ENCODE data around the gene OOSP1.
"Not testable (repeated sequence)": the region's sequence is repeated elsewhere in the genome, so short reads cannot be mapped to it uniquely, and the experiment has no call there.

Gene OOSP1

DNA sequence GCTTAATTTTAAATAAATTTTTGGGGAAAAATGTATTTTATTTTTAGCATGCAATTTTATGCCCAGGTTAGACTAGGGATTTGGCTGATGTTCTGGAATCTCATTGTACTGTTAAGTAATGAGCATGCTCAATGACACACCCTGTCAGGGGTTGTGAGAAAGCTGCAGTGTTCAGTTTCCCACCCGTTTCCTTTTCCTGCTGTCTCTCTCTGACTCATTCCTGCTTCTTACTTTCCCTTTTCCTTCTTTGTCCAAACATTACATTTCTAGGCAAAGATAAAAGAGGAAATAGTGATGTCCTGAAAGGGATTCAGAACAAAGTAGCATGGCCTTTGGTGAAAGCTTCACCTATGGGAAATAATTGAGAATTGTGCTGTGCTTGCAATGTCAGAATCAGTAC, 36.9 kb upstream of the OOSP1 start:
- DNase-seq (ENCODE audit: low spot score) = no peak
- TF ChIP-seq, protein P1, sequence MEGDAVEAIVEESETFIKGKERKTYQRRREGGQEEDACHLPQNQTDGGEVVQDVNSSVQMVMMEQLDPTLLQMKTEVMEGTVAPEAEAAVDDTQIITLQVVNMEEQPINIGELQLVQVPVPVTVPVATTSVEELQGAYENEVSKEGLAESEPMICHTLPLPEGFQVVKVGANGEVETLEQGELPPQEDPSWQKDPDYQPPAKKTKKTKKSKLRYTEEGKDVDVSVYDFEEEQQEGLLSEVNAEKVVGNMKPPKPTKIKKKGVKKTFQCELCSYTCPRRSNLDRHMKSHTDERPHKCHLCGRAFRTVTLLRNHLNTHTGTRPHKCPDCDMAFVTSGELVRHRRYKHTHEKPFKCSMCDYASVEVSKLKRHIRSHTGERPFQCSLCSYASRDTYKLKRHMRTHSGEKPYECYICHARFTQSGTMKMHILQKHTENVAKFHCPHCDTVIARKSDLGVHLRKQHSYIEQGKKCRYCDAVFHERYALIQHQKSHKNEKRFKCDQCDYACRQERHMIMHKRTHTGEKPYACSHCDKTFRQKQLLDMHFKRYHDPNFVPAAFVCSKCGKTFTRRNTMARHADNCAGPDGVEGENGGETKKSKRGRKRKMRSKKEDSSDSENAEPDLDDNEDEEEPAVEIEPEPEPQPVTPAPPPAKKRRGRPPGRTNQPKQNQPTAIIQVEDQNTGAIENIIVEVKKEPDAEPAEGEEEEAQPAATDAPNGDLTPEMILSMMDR (IDR thresholded peaks at IDR 0.05) = no peak
- no peak overlapping the region for H3K27ac ChIP-seq

DNA sequence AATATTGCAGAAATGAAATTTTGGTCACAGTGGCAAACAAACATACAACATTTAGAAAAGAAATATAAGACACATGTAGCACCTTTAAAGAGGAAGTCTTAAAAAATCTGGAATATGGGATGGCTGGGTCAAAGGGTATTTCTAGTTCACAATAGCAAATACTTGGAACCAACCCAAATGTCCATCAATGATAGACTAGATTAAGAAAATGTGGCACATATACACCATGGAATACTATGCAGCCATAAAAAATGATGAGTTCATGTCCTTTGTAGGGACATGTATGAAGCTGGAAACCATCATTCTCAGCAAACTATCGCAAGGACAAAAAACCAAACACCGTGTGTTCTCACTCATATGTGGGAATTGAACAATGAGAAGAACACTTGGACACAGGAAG, 34.7 kb upstream of the OOSP1 start:
- H3K4me3 ChIP-seq; DNase-seq (ENCODE audit: low spot score); H3K27ac ChIP-seq: not testable (repeated sequence)

More for the DNA sequence above, 36.9 kb upstream of the OOSP1 start:
- H3K4me3 ChIP-seq = no peak overlapping the region

DNA sequence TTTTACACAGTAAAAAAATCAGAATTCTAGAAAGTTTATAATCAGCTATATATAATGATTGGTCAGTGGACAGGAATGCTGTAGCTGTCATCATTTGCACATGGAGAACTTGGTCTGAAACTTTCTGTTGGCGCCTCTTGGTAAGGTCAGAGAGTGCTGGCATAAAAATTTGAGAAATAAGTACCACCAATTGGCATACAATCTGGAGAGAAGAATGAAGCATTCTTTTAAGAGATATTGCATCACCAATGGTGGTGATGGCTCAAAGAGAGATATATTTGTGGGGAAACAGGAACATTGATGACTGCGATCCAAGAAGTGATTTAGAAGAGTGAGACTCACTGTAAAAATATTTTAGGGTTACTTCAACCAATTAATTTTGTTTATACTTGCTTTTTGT, 19.8 kb upstream of the OOSP1 start:
- Histone ChIP-seq H3K4me3 (no peak overlapping the region), H3K27ac (no peak overlapping the region)
- TF ChIP-seq, protein P1 (IDR thresholded peaks at IDR 0.05) = no peak
- no peak for DNase-seq (ENCODE audit: low spot score)

DNA sequence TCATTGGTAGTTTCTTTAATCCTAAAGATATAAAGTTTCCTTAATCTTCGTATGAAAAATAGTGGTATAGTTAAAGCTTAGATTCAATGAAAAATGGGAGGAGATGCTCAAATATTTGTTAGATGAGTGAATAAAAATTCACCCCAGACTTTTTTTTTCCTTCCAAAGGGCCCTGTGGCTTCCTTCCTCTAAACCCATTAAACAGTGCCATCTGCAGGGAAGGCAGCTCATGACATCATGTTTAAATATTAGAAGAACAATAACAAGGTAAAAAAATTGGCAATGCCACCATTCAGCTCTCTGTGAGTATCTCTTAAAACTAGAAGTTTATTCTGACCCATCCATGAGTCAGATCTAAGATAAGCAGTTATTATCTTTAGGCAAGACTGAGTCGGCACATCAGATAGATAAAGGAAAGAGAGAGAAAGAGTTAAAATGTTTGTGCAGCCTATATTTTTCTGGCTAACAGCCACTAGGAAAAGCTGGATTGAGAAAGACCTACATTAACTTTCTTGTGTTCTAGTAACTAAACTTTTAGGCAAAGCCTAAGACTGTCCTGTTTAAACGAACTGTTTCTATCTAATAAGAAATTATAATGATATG, 19.1 kb upstream of the OOSP1 start:
- TF ChIP-seq, protein P1 (IDR thresholded peaks at IDR 0.05) = no peak
- DNase-seq (ENCODE audit: low spot score) = no peak
- no peak overlapping the region for H3K4me3 ChIP-seq
- H3K27ac ChIP-seq = no peak overlapping the region

DNA sequence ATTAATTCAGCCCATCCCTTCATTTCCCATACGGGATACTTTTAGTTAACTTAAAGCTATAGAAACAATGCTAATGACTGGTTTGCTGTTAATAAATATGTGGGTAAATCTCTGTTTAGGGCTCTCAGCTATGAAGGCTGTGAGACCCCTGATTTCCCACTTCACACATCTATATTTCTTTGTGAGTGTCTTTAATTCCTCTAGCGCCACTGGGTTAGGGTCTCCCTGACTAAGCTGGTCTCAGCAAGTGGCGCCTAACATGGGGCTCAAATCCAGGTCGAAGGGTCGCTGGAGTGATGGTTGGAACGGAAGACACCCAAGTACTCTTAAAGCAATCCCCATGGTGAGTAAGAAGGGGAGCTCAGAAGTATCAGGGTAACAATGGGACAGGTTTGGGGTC, 14.4 kb upstream of the OOSP1 start:
- DNase-seq (ENCODE audit: low spot score) = no peak

DNA sequence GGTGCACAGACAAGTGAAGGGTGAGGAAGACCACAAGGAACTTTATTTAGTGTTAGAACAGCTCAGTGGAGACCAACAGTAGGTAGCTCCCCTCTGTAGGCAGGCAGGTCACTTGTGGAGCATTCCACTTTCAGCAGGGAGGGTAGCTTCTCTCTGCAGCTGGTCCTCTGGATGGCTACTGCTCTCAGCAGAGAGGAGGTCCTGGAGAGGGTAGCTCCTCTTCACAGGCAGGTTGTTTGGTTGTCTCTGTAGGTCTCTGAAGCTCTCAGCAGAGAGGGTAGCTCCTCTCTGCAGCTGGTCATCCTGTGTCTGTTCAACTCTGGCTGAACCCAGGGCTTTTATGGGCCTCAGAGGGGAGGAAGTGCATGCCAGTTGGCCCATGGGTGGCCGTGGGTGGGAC, 6.5 kb upstream of the OOSP1 start:
- H3K27ac ChIP-seq = no peak overlapping the region
- H3K4me3 ChIP-seq = no peak overlapping the region
- DNase-seq (ENCODE audit: low spot score) = no peak
- TF ChIP-seq, protein P1 (IDR thresholded peaks at IDR 0.05) = no peak

More for the DNA sequence above, 14.4 kb upstream of the OOSP1 start:
- no peak overlapping the region for H3K27ac ChIP-seq
- TF ChIP-seq, protein P1 (IDR thresholded peaks at IDR 0.05) = no peak
- H3K4me3 ChIP-seq = no peak overlapping the region

DNA sequence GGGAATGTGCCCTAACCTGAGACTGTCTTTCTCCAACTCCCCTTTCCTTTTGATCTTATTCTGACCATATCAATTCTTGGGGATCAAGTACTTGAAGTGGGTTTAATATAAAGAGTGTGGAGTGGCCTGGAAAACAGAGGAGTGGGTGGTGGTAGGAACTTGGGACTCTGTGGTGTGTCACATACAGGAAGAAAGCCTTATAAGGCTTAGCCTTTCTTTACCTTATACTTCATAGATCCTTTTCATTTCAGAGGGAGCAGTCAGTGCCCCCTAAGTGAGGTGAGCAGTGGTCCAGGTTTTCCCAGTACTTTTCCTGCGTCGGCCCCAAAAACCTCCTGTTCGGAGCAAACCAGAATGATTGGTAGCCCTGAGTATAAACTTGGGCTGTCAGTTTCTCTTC, 486 bp downstream of the OOSP1 start:
- no peak for DNase-seq (ENCODE audit: low spot score)
- H3K4me3 ChIP-seq = no peak overlapping the region
- no peak overlapping the region for H3K27ac ChIP-seq
- TF ChIP-seq, protein P1 (IDR thresholded peaks at IDR 0.05) = no peak
